Frontal cortex (tissue), 4 donors: Measurements from ENCODE around the gene KIAA1671. TPM values are rescaled to one million over a fixed set of nuclear protein-coding genes. Genes with fewer than 3 reads are reported as not detected.
"Not testable (repeated sequence)": the region's sequence is repeated elsewhere in the genome, so short reads cannot be mapped to it uniquely, and the experiment has no call there.

ENCODE experiments used
- DNase-seq, 2 donors: peaks; one replicate each; pipeline ENCODE4 v3.0.0; 2012; ENCODE audit warnings: low spot score in 2 of 2
- FAIRE-seq: peaks from 2 replicates; lab custom pipeline; 2012; peaks lifted over from hg19 to GRCh38; lab: Jason Lieb, UNC
- total RNA-seq: library from RNA; depleted of rRNA; stranded (reverse); fragments of >200 nt; gene quantifications from one replicate; pipeline ENCODE4 v1.2.3, GENCODE V29; 2014
- donor health status: control.
- donor health status: control.
- donor health status: control.

KIAA1671 gene
- total RNA-seq, 1 donor from 2014 or later, result 4.1 TPM

GRCh38 chr22:25177226-25177625 lies 224.7 kb downstream of the KIAA1671 start:
- no peak for DNase-seq
- FAIRE-seq, result no peak

GRCh38 chr22:25177895-25178294 lies 225.4 kb downstream of the KIAA1671 start:
- DNase-seq (no peak), FAIRE-seq (no peak)

GRCh38 chr22:25178348-25178747 lies 225.8 kb downstream of the KIAA1671 start:
- not testable (repeated sequence) for FAIRE-seq, DNase-seq

- not testable (repeated sequence) for DNase-seq, FAIRE-seq
Measured at GRCh38 chr22:25178869-25179631, 226.5 kb downstream of the KIAA1671 start.

GRCh38 chr22:25182131-25183110 lies 229.9 kb downstream of the KIAA1671 start:
- DNase-seq (no peak), FAIRE-seq (no peak)

- FAIRE-seq (no peak), DNase-seq (no peak)
Measured at GRCh38 chr22:25183949-25184619, 231.6 kb downstream of the KIAA1671 start.

GRCh38 chr22:25186140-25186539 lies 233.6 kb downstream of the KIAA1671 start:
- FAIRE-seq (no peak), DNase-seq (no peak)

GRCh38 chr22:25187469-25187868 lies 235.0 kb downstream of the KIAA1671 start:
- no peak for FAIRE-seq
- DNase-seq, result no peak

- DNase-seq, result peak in 1 of 2 donors; percentile 33
- no peak for FAIRE-seq
Measured at GRCh38 chr22:25192406-25192805, 239.9 kb downstream of the KIAA1671 start.

GRCh38 chr22:25193130-25193529 lies 240.6 kb downstream of the KIAA1671 start:
- FAIRE-seq (no peak), DNase-seq (no peak)

GRCh38 chr22:25193548-25193947 lies 241.0 kb downstream of the KIAA1671 start:
- no peak for DNase-seq

GRCh38 chr22:25196326-25196725 lies 243.8 kb downstream of the KIAA1671 start:
- DNase-seq (no peak), FAIRE-seq (no peak)

More at GRCh38 chr22:25193548-25193947, 241.0 kb downstream of the KIAA1671 start:
- FAIRE-seq, result no peak

- FAIRE-seq (no peak), DNase-seq (no peak)
Measured at GRCh38 chr22:25197340-25197739, 244.8 kb downstream of the KIAA1671 start.

GRCh38 chr22:25199731-25200520 lies 247.4 kb downstream of the KIAA1671 start, which contains the start of gene CRYBB3:
Gene CRYBB3, plus strand, starts transcription at chr22:25199858. Its CDS starts 1,539 bp downstream, at chr22:25201397.
- DNase-seq (no peak), FAIRE-seq (no peak)

GRCh38 chr22:25200967-25201366 lies 248.5 kb downstream of the KIAA1671 start:
- no peak for FAIRE-seq

GRCh38 chr22:25201557-25202273 lies 249.2 kb downstream of the KIAA1671 start:
- no peak for FAIRE-seq
- no peak for DNase-seq

More at GRCh38 chr22:25200967-25201366, 248.5 kb downstream of the KIAA1671 start:
- DNase-seq, result no peak

- FAIRE-seq, result no peak
- peak; percentile 41 to 76 for DNase-seq
Measured at GRCh38 chr22:25202290-25202921, 249.9 kb downstream of the KIAA1671 start.

GRCh38 chr22:25203082-25203481 lies 250.6 kb downstream of the KIAA1671 start:
- no peak for DNase-seq
- FAIRE-seq, result no peak
